Ureter (tissue), 1 donor: Measurements from ENCODE around the gene PIK3R4. TPM values are rescaled to one million over a fixed set of nuclear protein-coding genes. Genes with fewer than 3 reads are reported as not detected.

Source experiments
- DNase-seq: peaks from one replicate; pipeline ENCODE4 v3.0.0-alpha.2; 2020; ENCODE audit warnings: low spot score
- total RNA-seq: library from RNA; stranded (reverse); gene quantifications from one replicate; pipeline ENCODE4 v1.2.4, GENCODE V29; 2023
- donor health status: DM: yes; HTN: yes; CAD: no.

Gene PIK3R4
- total RNA-seq, 1 donor from 2014 or later, result 37.4 TPM

- DNase-seq, result no peak
Observed at GRCh38 chr3:130640027-130640426, 106.6 kb downstream of the PIK3R4 start.

- DNase-seq, result no peak
Observed at GRCh38 chr3:130636480-130637234, 110.0 kb downstream of the PIK3R4 start.

- DNase-seq, result no peak
Observed at GRCh38 chr3:130635978-130636377, 110.7 kb downstream of the PIK3R4 start.

- no peak for DNase-seq
Observed at GRCh38 chr3:130635285-130635684, 111.3 kb downstream of the PIK3R4 start.

Other genes with a start within 250 kb of the PIK3R4 start
- gene COL6A6, start 229.7 kb downstream of the PIK3R4 start, total RNA-seq, result 0.34 TPM
- 86.9 TPM for gene ATP2C1, start 147.3 kb upstream of the PIK3R4 start, total RNA-seq